Omental fat pad (tissue), 4 donors: ENCODE data around the gene LMO7. TPM values are rescaled to one million over a fixed set of nuclear protein-coding genes. Genes with fewer than 3 reads are reported as not detected.

Experiments used
- ATAC-seq: fragments of 150-250 bp; one replicate; pipeline ENCODE4 v1.9.1; 2016; ENCODE audit warnings: mild to moderate bottlenecking, moderate library complexity; ENCODE audit not compliant: low FRiP score
- DNase-seq: peaks from one replicate; pipeline ENCODE4 v3.0.0-alpha.2; 2019; ENCODE audit warnings: low spot score
- total RNA-seq, 4 donors: library from RNA; depleted of rRNA; stranded (reverse); fragments of >200 nt; gene quantifications; one replicate each; pipeline ENCODE4 v1.1.0, GENCODE V29; 2016
- TF ChIP-seq, protein P1 (sequence below), 3 donors: fragments of 450-650 bp; IDR thresholded peaks; one replicate each; pipeline ENCODE4 v1.5.1; 2016 to 2017; ENCODE audit warnings: antibody characterized with exemption in 3 of 3, mild to moderate bottlenecking in 3 of 3, moderate library complexity in 2 of 3

LMO7 gene
- total RNA-seq, 4 donors from 2014 or later = 7.7 to 22.0 (median 12.4) TPM

DNA sequence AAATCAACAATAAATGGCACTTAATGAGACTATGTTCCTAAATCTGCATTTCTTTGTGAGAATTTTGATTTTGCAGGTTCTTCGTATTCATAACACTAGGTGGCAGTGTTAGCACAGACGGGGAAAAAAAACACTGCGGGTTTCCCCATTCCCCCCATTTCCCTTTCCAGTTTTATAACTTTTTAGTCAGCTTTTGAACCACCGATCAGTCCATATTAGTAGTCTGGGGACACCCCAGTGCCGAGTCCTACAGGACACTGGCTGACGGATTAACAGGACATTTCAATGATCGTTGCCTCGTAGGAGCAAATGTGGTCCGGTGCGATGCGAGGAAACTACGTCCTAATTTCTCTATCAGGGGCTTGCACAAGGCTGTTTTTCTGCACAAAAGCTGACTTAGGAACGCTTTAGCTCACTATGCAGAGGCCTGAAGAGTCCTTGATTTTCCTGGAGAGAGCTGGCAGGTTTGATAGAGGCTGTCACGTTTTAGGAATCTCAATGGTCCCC, 234.3 kb downstream of the LMO7 start:
- ATAC-seq (no peak), DNase-seq (no peak)
- TF ChIP-seq, protein P1, sequence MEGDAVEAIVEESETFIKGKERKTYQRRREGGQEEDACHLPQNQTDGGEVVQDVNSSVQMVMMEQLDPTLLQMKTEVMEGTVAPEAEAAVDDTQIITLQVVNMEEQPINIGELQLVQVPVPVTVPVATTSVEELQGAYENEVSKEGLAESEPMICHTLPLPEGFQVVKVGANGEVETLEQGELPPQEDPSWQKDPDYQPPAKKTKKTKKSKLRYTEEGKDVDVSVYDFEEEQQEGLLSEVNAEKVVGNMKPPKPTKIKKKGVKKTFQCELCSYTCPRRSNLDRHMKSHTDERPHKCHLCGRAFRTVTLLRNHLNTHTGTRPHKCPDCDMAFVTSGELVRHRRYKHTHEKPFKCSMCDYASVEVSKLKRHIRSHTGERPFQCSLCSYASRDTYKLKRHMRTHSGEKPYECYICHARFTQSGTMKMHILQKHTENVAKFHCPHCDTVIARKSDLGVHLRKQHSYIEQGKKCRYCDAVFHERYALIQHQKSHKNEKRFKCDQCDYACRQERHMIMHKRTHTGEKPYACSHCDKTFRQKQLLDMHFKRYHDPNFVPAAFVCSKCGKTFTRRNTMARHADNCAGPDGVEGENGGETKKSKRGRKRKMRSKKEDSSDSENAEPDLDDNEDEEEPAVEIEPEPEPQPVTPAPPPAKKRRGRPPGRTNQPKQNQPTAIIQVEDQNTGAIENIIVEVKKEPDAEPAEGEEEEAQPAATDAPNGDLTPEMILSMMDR (IDR thresholded peaks at IDR 0.05) = peak in 1 of 3 donors; percentile 22

DNA sequence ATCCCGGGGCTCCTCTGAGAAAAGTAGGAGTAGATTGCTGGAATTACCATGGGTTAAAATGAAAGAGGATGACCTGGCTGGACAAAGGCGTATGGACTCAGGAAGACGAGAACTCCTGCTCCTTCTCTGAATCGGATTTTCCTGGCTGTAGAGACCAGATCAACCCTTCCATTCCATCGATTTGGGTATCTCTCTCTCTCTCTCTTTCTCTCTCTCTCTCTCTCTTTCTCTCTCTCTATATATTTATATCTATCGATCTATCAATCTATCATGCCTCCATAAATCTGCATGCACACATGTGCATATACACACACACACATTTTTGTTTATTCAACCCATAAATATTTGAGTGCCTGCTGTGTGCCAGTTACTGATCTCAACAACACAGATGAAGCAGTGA, 234.9 kb downstream of the LMO7 start:
- TF ChIP-seq, protein P1 (IDR thresholded peaks at IDR 0.05) = no peak
- ATAC-seq (no peak), DNase-seq (no peak)

DNA sequence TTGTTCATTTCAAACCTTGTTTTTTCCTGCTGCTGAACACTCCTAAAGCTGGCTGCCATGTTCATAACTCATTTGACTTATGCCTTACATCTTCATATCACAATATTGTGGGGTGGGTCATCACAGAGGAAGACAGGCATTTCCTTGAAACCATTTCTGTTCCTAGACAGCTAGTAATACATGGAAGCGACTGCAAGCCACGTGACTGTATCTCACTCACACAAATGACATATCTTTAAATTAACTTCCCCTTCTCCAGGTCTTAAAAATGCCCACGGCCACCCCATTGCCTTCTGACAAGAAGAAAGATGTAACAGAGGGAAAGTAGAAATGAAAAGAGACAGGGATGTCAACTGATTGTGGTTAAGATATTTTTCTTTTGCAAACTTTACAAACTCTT, 236.8 kb downstream of the LMO7 start:
- TF ChIP-seq, protein P1 (IDR thresholded peaks at IDR 0.05) = no peak
- DNase-seq = no peak
- ATAC-seq = no peak

DNA sequence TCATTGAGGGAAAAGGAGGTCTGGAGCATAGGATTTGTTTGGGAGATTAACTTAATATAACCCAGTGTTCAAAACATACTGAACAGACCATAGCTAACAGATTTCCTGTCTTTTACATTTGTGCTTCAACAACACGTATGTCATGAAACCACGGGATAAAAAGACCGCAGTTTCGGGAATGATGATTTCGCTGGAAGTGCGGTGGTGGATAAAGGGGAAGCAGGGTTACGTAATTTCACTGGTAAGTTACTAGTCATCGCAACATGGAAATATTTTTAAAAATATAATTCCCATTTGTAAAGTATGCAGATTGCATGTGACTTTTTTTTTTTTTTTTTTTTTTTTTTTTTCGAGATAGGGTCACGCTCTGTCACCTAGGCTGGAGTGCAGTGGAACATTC, 237.4 kb downstream of the LMO7 start:
- no peak for DNase-seq
- TF ChIP-seq, protein P1 (IDR thresholded peaks at IDR 0.05) = no peak
- no peak for ATAC-seq

DNA sequence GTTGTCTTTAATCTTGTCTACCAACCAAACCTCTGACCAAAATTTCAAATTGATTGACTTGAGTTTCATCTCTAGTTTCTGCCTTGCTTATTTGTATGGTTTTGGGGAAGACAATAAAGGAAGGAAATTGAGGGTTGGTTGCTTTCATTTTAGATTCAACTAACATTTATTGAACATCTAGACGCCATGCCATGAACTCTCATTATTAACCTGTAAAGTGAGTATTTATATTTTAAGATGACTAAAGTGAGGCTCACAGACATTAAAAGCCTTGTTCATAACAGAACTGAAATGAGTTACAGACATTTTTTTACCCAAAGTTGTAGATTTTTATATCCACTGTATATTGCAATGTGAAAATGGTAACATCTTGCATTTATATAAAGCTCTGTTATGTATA, 239.3 kb downstream of the LMO7 start:
- TF ChIP-seq, protein P1 (IDR thresholded peaks at IDR 0.05) = no peak
- no peak for ATAC-seq
- DNase-seq = no peak

DNA sequence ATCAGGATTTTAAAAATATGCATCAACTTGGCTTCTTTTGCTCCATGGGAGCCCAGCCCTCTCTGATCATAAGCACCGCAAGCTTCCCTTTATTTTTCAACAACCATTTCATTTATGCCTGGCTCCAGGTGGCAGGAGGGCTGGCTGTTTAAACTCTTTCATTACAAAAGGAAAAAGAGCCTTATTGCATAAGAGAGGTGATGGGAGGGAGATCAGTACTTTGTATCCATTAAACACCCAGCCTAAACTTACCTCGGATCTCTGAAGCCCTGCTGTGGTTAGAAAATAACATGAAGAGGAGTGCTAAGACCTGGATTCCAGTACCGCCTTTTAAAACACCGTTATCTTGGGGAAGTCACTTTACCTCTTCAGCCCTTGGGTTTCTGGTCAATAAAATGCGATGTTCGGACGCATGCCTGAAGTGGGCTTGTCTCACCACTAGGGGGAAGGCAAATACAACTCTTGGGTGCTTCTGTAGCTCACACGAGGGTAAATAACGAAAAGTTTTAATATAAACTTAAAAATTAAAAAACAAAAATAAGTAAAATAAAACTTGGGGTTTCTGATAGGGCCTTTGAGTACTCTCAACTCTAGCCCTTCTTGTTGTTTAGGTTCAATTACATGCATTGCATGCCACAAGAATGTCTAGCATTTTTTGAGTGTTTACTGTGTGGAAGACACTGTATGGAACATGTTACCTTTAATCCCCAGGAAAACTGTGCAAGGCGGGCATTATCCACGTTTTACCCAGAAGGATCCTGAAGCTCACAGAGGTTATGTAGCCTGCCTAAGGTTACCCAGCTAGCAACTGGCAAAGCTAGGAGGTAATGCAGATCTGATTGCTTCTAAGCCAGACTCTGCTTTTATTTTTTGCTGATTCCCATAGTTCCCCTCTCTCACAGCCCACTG, 240.3 kb downstream of the LMO7 start:
- DNase-seq = no peak
- peak; percentile 70 for ATAC-seq
- TF ChIP-seq, protein P1 (IDR thresholded peaks at IDR 0.05) = peak in 1 of 3 donors; percentile 27

DNA sequence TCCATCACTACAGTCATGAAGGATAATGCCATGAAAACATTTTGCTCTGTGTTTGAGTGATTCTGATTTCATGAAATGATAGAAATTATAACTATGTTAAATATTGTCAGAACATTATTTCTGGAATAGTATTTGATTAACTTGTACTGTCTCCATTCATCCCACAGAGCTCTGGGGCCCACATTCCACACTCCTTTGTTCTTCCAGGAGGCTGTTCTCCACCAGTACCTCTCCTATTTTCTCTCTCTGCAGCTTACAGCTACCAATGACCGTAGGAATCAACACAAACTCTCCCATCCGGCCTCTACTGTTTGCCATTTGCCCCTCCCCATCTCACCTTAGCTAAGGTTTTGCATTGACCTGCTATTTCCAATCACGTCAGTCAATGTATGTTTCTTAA, 240.9 kb downstream of the LMO7 start:
- ATAC-seq (no peak), DNase-seq (no peak)
- TF ChIP-seq, protein P1 (IDR thresholded peaks at IDR 0.05) = no peak
